Esophagus muscularis mucosa (tissue), 3 donors: ENCODE measurements around the gene HOXC10.

Source experiments
- POLR2A ChIP-seq: fragments of 450-650 bp; IDR thresholded peaks from one replicate; pipeline ENCODE4 v1.6.1; 2017; ENCODE audit warnings: antibody characterized with exemption, moderate library complexity, mild to moderate bottlenecking, low read depth
- TF ChIP-seq, protein P1 (sequence below), 3 experiments: fragments of 200-600 bp in 2 of 3; fragments of 450-650 bp in 1 of 3; sonication (generic) in 2 of 3; IDR thresholded peaks; one replicate each; pipeline ENCODE4 v1.5.1; 2017 to 2019; ENCODE audit warnings: antibody characterized with exemption in 3 of 3, mild to moderate bottlenecking in 2 of 3, moderate library complexity in 1 of 3

DNA sequence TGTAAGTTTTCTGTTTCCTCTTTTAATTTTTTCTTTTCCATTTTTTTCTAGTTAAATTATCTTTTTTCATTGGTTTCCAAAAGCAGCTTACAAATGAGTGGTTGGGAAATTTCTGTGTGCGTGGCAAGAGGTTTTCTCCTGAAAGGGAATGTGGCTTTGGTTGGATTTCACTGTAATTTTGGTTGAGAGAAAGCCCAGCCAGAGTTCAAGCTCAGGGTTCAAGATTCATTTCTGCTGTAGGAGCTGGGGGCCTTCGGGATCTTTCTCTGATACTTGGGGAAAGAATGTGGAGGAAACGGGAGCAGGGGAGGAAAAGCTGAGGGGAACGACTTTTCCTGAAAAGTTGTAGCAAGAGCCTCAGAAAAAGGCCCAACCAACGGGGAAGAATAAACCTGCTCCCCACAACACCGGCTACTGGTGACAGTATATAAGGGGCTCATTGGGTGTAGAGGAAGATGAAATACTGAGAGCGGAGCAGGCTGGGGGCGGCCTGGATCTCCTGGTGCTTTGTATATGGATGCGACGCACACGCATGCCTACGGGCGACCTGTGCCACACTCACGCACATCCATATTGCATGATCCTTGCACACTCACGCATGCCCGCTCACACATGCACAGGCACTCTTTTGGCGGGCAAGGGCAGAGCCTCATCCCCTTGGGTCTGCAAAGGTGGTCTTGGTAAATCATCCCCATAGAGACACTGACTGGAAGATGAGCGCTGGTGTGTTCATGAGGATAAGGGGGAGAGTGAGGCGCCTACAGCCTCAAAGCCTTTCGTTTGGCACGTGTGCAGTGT is 1.9 kb downstream of the HOXC10 start:
- no peak for TF ChIP-seq POLR2A
- TF ChIP-seq, protein P1, sequence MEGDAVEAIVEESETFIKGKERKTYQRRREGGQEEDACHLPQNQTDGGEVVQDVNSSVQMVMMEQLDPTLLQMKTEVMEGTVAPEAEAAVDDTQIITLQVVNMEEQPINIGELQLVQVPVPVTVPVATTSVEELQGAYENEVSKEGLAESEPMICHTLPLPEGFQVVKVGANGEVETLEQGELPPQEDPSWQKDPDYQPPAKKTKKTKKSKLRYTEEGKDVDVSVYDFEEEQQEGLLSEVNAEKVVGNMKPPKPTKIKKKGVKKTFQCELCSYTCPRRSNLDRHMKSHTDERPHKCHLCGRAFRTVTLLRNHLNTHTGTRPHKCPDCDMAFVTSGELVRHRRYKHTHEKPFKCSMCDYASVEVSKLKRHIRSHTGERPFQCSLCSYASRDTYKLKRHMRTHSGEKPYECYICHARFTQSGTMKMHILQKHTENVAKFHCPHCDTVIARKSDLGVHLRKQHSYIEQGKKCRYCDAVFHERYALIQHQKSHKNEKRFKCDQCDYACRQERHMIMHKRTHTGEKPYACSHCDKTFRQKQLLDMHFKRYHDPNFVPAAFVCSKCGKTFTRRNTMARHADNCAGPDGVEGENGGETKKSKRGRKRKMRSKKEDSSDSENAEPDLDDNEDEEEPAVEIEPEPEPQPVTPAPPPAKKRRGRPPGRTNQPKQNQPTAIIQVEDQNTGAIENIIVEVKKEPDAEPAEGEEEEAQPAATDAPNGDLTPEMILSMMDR (IDR thresholded peaks at IDR 0.05), result no peak
